ENCODE results near the gene RHOF.

The RHOF gene

DNA sequence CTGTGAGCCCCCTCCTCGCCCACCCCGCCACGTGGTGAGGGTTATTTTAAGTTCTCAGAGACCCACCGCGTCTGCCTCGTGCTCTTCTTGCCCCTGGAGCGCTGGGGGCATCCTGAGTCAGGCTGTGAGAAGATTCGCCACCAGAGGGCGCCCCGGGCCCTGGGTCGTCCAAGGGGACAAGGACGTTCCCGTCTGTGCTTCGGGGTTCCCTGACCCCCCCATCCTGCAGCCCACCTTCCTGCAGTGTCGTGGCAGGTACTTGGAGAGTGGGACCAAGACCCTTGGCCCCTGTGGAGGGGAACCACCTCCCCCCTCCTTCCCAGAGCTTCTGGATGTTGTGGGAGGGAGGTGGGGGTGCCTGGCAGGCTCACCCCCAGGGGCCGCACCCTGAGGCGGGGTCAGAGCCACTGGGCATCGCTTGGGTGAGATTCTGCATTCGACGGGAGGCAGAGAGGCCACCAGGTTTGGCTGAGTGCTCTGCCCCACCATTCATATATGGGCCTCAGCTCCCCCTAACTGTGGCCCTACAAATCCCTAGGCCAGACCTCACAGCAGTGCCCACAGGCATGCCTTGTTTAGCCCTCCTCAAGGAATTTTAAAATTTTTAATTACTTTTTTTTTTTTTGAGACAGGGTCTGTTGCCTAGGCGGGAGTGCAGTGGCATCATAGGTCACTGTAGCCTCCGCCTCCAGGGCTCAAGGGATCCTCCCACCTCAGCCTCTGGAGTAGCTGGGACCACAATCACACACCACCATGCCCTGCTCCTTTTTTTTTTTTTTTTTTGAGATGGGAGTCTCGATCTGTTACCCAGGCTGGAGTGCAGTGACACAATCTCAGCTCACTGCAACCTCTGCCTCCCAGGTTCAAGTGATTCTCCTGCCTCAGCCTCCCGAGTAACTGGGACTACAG lies 17.0 kb downstream of the RHOF start:
- TF ChIP-seq, protein P1, sequence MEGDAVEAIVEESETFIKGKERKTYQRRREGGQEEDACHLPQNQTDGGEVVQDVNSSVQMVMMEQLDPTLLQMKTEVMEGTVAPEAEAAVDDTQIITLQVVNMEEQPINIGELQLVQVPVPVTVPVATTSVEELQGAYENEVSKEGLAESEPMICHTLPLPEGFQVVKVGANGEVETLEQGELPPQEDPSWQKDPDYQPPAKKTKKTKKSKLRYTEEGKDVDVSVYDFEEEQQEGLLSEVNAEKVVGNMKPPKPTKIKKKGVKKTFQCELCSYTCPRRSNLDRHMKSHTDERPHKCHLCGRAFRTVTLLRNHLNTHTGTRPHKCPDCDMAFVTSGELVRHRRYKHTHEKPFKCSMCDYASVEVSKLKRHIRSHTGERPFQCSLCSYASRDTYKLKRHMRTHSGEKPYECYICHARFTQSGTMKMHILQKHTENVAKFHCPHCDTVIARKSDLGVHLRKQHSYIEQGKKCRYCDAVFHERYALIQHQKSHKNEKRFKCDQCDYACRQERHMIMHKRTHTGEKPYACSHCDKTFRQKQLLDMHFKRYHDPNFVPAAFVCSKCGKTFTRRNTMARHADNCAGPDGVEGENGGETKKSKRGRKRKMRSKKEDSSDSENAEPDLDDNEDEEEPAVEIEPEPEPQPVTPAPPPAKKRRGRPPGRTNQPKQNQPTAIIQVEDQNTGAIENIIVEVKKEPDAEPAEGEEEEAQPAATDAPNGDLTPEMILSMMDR (conservative IDR thresholded peaks at IDR 0.05; ENCODE audit: low read depth, low read length), result peak; percentile 81
- no peaks in the 10 kb centered on the region for H4K20me1 ChIP-seq (ENCODE audit: insufficient read depth)
- no peak overlapping the region for H3K27ac ChIP-seq
- H3K9ac ChIP-seq, result no peak overlapping the region
- H3K4me1 ChIP-seq (ENCODE audit: low read depth, poor library complexity, severe bottlenecking), result peaks cover 10% of the 10 kb centered on the region
- no peaks in the 10 kb centered on the region for H3K79me2 ChIP-seq (ENCODE audit: insufficient read depth, low read depth)
- no peaks in the 10 kb centered on the region for H3K36me3 ChIP-seq (ENCODE audit: insufficient read depth)
- H3K4me3 ChIP-seq (IDR thresholded peaks at IDR 0.05; ENCODE audit: insufficient read depth, low read depth, low read length), result no peak overlapping the region
- no peak overlapping the region for H3K4me2 ChIP-seq
- no peak overlapping the region for H2AFZ ChIP-seq (ENCODE audit: low read depth)
- no peaks in the 10 kb centered on the region for H3K27me3 ChIP-seq (ENCODE audit: insufficient read depth, low read depth)

DNA sequence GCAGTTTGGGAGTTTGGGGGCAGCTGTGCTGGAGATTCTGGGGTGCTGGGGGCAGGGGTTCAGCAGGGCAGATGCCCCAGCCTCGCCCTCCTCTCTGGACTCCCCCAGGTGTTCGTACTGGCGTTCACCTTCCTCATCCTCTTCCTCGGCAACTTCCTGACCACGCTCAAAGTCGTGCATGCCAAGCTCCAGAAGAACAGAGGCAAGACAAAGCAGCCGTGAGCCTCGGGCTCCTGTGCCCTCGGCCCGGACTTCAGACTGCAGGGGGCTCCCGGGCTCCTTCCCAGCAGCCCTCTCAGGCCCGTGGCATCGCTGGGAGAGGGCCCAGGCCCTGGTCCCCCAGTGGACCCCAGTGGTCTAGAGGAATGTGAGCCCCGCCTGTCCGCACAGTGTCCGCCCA lies 18.0 kb downstream of the RHOF start:
- TF ChIP-seq, protein P1 (conservative IDR thresholded peaks at IDR 0.05; ENCODE audit: low read depth, low read length), result no peak
- Histone ChIP-seq H3K27me3 (ENCODE audit: insufficient read depth, low read depth) (no peaks in the 10 kb centered on the region), H3K9ac (no peak overlapping the region), H3K4me1 (ENCODE audit: low read depth, poor library complexity, severe bottlenecking) (peaks cover 10% of the 10 kb centered on the region), H3K79me2 (ENCODE audit: insufficient read depth, low read depth) (no peaks in the 10 kb centered on the region), H3K4me2 (no peak overlapping the region), H4K20me1 (ENCODE audit: insufficient read depth) (no peaks in the 10 kb centered on the region), H3K36me3 (ENCODE audit: insufficient read depth) (no peaks in the 10 kb centered on the region), H3K27ac (no peak overlapping the region), H3K4me3 (IDR thresholded peaks at IDR 0.05; ENCODE audit: insufficient read depth, low read depth, low read length) (no peak overlapping the region), H2AFZ (ENCODE audit: low read depth) (no peak overlapping the region)

DNA sequence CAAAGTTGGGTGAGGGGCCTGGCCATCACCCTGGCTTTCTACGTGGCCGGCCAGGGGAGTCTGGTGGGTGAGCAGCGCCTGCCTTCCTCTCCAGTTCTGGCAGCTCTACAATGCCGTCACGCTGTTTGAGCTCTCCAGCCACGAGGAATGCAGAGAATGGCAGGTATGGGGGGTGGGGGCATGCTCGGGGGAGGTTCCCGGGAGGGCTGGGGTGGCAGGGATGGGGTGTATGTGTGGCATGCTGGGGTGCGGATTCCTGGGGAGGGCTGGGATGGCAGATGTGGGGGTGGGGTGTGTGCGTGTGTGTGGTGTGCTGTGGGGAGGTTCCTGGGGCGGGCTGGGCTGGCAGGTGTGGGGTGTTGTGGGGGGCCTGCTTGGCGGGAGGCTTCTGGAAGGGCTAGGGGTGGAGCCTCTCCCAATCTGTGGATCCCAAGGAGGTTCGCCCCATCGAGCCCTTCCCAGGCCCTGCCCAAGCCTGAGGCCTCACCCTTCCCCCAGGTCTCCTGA lies 18.5 kb downstream of the RHOF start:
- no peak overlapping the region for H2AFZ ChIP-seq (ENCODE audit: low read depth)
- TF ChIP-seq, protein P1 (conservative IDR thresholded peaks at IDR 0.05; ENCODE audit: low read depth, low read length), result no peak
- H3K4me2 ChIP-seq, result no peak overlapping the region
- H3K36me3 ChIP-seq (ENCODE audit: insufficient read depth), result no peaks in the 10 kb centered on the region
- H3K27me3 ChIP-seq (ENCODE audit: insufficient read depth, low read depth), result no peaks in the 10 kb centered on the region
- H3K27ac ChIP-seq, result no peak overlapping the region
- H3K4me1 ChIP-seq (ENCODE audit: low read depth, poor library complexity, severe bottlenecking), result peaks cover 10% of the 10 kb centered on the region
- no peaks in the 10 kb centered on the region for H3K79me2 ChIP-seq (ENCODE audit: insufficient read depth, low read depth)
- no peak overlapping the region for H3K4me3 ChIP-seq (IDR thresholded peaks at IDR 0.05; ENCODE audit: insufficient read depth, low read depth, low read length)
- no peak overlapping the region for H3K9ac ChIP-seq
- H4K20me1 ChIP-seq (ENCODE audit: insufficient read depth), result no peaks in the 10 kb centered on the region

DNA sequence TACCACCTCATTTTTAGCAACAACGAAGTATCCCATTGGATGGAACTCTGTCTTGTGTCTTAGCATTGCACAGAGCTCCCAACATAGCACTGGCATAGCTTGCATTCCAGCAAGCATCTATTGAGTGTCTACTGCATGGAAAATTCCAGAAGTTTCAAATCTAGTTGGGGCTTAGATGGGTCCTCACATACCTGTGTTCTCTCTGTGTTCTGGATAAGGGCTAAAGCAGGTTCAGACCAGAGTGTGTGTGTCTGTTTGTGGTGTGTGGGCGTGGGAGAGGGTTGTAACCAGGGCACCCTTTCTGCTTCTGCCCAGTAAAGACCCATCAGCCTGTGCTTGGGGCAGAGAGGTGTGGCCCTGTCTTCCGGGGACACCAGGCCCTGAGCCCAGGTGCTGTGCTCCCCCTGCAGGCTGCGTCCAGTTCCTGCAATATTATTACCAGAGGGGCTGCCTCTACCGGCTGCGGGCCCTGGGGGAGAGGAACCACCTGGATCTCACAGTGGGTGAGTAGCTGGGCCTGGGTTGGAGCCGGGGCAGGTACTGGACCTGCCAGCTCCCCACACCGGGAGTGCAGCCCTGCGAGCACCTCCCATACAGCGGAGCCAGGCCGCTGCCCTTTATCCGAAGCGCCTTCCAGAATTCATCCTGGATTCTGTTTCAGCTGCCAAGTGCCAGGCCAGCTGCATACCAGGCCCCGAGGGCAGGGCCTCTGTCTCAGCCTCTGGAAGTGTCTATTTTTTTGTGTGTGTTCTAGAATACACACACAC lies 20.3 kb downstream of the RHOF start:
- Histone ChIP-seq H3K4me3 (IDR thresholded peaks at IDR 0.05; ENCODE audit: insufficient read depth, low read depth, low read length) (no peak overlapping the region), H4K20me1 (ENCODE audit: insufficient read depth) (no peaks in the 10 kb centered on the region), H3K36me3 (ENCODE audit: insufficient read depth) (no peaks in the 10 kb centered on the region), H3K27me3 (ENCODE audit: insufficient read depth, low read depth) (no peaks in the 10 kb centered on the region), H3K9ac (no peak overlapping the region), H3K4me2 (no peak overlapping the region), H2AFZ (ENCODE audit: low read depth) (no peak overlapping the region), H3K27ac (no peak overlapping the region), H3K4me1 (ENCODE audit: low read depth, poor library complexity, severe bottlenecking) (peaks cover 10% of the 10 kb centered on the region), H3K79me2 (ENCODE audit: insufficient read depth, low read depth) (no peaks in the 10 kb centered on the region)
- TF ChIP-seq, protein P1 (conservative IDR thresholded peaks at IDR 0.05; ENCODE audit: low read depth, low read length), result peak; percentile 77

Data from KMS-11 (cell line).